GM21576 (cell line): ENCODE measurements around the gene PARD3.

Experiments used
- ATAC-seq: cut with Tn5 transposase; IDR thresholded peaks from one replicate; pipeline ENCODE4 v1.9.1; 2021; ENCODE audit warnings: mild to moderate bottlenecking, moderate library complexity; ENCODE audit not compliant: unreplicated experiment

PARD3 gene

GRCh38 chr10:34825414-34825813 lies 10.3 kb upstream of the PARD3 start:
- no peak for ATAC-seq

- ATAC-seq: no peak
These were observed 9.8 kb upstream of the PARD3 start for GRCh38 chr10:34824870-34825269.

GRCh38 chr10:34821587-34822585 lies 6.8 kb upstream of the PARD3 start:
- ATAC-seq: no peak

GRCh38 chr10:34817586-34817985 lies 2.5 kb upstream of the PARD3 start:
- no peak for ATAC-seq

GRCh38 chr10:34817054-34817453 lies 2.0 kb upstream of the PARD3 start:
- ATAC-seq: no peak

GRCh38 chr10:34816501-34817002 lies 1.5 kb upstream of the PARD3 start:
- no peak for ATAC-seq

- no peak for ATAC-seq
These were observed 995 bp upstream of the PARD3 start for GRCh38 chr10:34816085-34816496.

- ATAC-seq: no peak
These were observed 247 bp downstream of the PARD3 start for GRCh38 chr10:34814913-34815184.

GRCh38 chr10:34814223-34814912 lies 728 bp downstream of the PARD3 start:
- no peak for ATAC-seq

- ATAC-seq: no peak
These were observed 1.4 kb downstream of the PARD3 start for GRCh38 chr10:34813626-34814222.

GRCh38 chr10:34812771-34813170 lies 2.3 kb downstream of the PARD3 start:
- ATAC-seq: no peak

GRCh38 chr10:34811968-34812514 lies 3.1 kb downstream of the PARD3 start:
- no peak for ATAC-seq

GRCh38 chr10:34811126-34811967 lies 3.7 kb downstream of the PARD3 start:
- no peak for ATAC-seq

- ATAC-seq: no peak
These were observed 5.3 kb downstream of the PARD3 start for GRCh38 chr10:34809796-34810195.

GRCh38 chr10:34808801-34809745 lies 6.0 kb downstream of the PARD3 start:
- ATAC-seq: no peak

GRCh38 chr10:34808336-34808735 lies 6.8 kb downstream of the PARD3 start:
- ATAC-seq: no peak

- no peak for ATAC-seq
These were observed 10.8 kb downstream of the PARD3 start for GRCh38 chr10:34804306-34804705.

- no peak for ATAC-seq
These were observed 12.4 kb downstream of the PARD3 start for GRCh38 chr10:34802692-34803091.

- no peak for ATAC-seq
These were observed 13.9 kb downstream of the PARD3 start for GRCh38 chr10:34801097-34801733.
